ENCODE results near the gene PTGER4.

DNA sequence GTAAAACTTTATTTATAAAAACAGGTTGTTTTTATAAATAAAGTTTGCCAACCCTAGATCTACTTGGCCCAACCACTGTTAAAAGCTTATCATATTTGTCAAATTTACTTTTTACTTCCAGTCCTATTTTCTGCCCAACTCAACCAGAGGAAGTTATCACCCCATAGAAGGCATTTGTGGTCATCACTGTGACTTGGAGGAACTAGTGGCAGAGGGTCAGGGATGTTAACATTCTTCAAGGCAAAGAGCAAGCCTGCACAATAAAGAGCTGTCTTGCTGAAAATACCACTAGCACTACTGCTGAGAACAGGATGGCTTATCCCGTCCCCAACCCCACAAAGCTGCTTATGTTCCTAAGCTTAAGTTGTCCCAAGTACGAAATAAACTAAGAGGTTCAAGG, 53.7 kb downstream of the PTGER4 start:
- no peak for TF ChIP-seq EZH2 (IDR thresholded peaks at IDR 0.05; ENCODE audit: borderline replicate concordance, low read depth, low read length, severe bottlenecking)
- TF ChIP-seq, protein P1, sequence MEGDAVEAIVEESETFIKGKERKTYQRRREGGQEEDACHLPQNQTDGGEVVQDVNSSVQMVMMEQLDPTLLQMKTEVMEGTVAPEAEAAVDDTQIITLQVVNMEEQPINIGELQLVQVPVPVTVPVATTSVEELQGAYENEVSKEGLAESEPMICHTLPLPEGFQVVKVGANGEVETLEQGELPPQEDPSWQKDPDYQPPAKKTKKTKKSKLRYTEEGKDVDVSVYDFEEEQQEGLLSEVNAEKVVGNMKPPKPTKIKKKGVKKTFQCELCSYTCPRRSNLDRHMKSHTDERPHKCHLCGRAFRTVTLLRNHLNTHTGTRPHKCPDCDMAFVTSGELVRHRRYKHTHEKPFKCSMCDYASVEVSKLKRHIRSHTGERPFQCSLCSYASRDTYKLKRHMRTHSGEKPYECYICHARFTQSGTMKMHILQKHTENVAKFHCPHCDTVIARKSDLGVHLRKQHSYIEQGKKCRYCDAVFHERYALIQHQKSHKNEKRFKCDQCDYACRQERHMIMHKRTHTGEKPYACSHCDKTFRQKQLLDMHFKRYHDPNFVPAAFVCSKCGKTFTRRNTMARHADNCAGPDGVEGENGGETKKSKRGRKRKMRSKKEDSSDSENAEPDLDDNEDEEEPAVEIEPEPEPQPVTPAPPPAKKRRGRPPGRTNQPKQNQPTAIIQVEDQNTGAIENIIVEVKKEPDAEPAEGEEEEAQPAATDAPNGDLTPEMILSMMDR (IDR thresholded peaks at IDR 0.05; ENCODE audit: borderline replicate concordance, extremely low read depth, low read length, poor library complexity, severe bottlenecking), result no peak
